Upper lobe of right lung (tissue), 1 donor: Measurements from ENCODE around the gene USP11. TPM values are rescaled to one million over a fixed set of nuclear protein-coding genes. Genes with fewer than 3 reads are reported as not detected.

ENCODE experiments used
- ATAC-seq: fragments of 200-7000 bp; cut with Tn5 transposase; one replicate; pipeline ENCODE4 v1.9.1; 2020; ENCODE audit warnings: mild to moderate bottlenecking, moderate library complexity
- DNase-seq: peaks from one replicate; pipeline ENCODE4 v3.0.0-alpha.2; 2020
- H3K27ac ChIP-seq: fragments of 200-600 bp; one replicate; pipeline ENCODE4 v1.8.0; 2022
- H3K27me3 ChIP-seq: fragments of 200-600 bp; one replicate; pipeline ENCODE4 v1.8.0; 2022; ENCODE audit warnings: mild to moderate bottlenecking
- H3K36me3 ChIP-seq: fragments of 200-600 bp; one replicate; pipeline ENCODE4 v1.8.0; 2022
- H3K4me1 ChIP-seq: fragments of 200-600 bp; one replicate; pipeline ENCODE4 v1.8.0; 2022
- H3K4me3 ChIP-seq: fragments of 200-600 bp; one replicate; pipeline ENCODE4 v1.8.0; 2022; ENCODE audit warnings: mild to moderate bottlenecking
- H3K9me3 ChIP-seq: fragments of 200-600 bp; one replicate; pipeline ENCODE4 v1.8.0; 2022
- CTCF ChIP-seq: fragments of 200-600 bp; IDR thresholded peaks from one replicate; pipeline ENCODE4 v1.8.0; 2022; ENCODE audit warnings: antibody characterized with exemption
- intact Hi-C: fragments of 100-400 bp; cut with DNase I; formaldehyde crosslinking; loops from one replicate; pipeline ENCODE4 v1.11.0; 2022
- total RNA-seq: library from RNA; stranded (reverse); fragmentation: NEBNext Ultra II Directional; extraction: Animal tissue kit (Norgen Biotek cat#: 25700); gene quantifications from one replicate; pipeline ENCODE4 v1.2.1, GENCODE V29; 2021
- donor health status: DM: no; HTN: yes; CAD: no; lungs with severe emphysema.

The USP11 gene
- total RNA-seq, 1 donor from 2014 or later = 56.0 TPM

- H3K4me1 ChIP-seq = no peaks in the 10 kb centered on the region
- no peak for DNase-seq
- peaks cover 62% of the 10 kb centered on the region for H3K36me3 ChIP-seq
- no peaks in the 10 kb centered on the region for H3K9me3 ChIP-seq
- no peak for ATAC-seq
- H3K27me3 ChIP-seq = no peaks in the 10 kb centered on the region
- H3K4me3 ChIP-seq = no peak overlapping the region
- TF ChIP-seq CTCF = no peak
- no peak overlapping the region for H3K27ac ChIP-seq
- intact Hi-C loops = no loop called here
Observed at GRCh38 chrX:47204970-47205369, 27.8 kb upstream of the USP11 start.

GRCh38 chrX:47206316-47206715, 26.5 kb upstream of the USP11 start:
- Histone ChIP-seq H3K4me1 (no peaks in the 10 kb centered on the region), H3K27me3 (no peaks in the 10 kb centered on the region), H3K36me3 (peaks cover 62% of the 10 kb centered on the region), H3K4me3 (no peak overlapping the region), H3K9me3 (no peaks in the 10 kb centered on the region), H3K27ac (no peak overlapping the region)
- intact Hi-C loops = no loop called here
- ATAC-seq (no peak), DNase-seq (no peak)
- no peak for TF ChIP-seq CTCF

- DNase-seq = no peak
- Histone ChIP-seq H3K4me3 (no peak overlapping the region), H3K9me3 (no peaks in the 10 kb centered on the region), H3K4me1 (no peaks in the 10 kb centered on the region), H3K27me3 (no peaks in the 10 kb centered on the region), H3K27ac (no peak overlapping the region), H3K36me3 (peaks cover 60% of the 10 kb centered on the region)
- intact Hi-C loops = no loop called here
- no peak for ATAC-seq
- no peak for TF ChIP-seq CTCF
Observed at GRCh38 chrX:47208108-47208507, 24.7 kb upstream of the USP11 start.

DNA sequence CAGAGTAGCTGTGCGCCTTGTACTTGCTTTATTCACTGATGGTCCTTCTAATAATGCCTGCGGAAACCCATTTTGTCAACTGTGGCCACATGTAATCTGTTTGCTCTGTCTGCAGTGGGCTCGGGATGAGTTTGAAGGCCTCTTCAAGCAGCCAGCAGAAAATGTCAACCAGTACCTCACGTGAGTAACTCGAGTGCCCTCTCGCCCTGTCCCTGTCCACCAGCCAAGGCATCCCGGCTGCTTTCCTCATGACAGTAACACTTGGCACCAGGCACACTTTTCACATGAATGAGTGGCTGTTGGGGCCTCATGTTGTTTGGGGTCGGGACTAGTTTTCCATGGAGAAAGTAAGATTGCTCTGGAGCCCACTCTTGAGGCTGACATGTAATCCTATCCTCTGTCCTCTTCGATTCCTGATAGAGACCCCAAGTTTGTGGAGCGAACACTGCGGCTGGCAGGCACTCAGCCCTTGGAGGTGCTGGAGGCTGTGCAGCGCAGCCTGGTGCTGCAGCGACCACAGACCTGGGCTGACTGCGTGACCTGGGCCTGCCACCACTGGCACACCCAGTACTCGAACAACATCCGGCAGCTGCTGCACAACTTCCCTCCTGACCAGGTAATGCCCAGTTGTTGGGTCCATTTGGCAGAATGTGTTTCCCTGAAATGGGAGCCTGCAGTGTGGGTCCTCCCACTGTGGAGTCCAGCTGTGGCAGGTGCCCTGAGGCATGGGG, 23.1 kb upstream of the USP11 start:
- intact Hi-C loops = no loop called here
- no peaks in the 10 kb centered on the region for H3K9me3 ChIP-seq
- H3K36me3 ChIP-seq = peaks cover 61% of the 10 kb centered on the region
- H3K4me3 ChIP-seq = no peak overlapping the region
- no peak for DNase-seq
- H3K27me3 ChIP-seq = no peaks in the 10 kb centered on the region
- H3K4me1 ChIP-seq = no peaks in the 10 kb centered on the region
- no peak overlapping the region for H3K27ac ChIP-seq
- ATAC-seq = no peak
- no peak for TF ChIP-seq CTCF

DNA sequence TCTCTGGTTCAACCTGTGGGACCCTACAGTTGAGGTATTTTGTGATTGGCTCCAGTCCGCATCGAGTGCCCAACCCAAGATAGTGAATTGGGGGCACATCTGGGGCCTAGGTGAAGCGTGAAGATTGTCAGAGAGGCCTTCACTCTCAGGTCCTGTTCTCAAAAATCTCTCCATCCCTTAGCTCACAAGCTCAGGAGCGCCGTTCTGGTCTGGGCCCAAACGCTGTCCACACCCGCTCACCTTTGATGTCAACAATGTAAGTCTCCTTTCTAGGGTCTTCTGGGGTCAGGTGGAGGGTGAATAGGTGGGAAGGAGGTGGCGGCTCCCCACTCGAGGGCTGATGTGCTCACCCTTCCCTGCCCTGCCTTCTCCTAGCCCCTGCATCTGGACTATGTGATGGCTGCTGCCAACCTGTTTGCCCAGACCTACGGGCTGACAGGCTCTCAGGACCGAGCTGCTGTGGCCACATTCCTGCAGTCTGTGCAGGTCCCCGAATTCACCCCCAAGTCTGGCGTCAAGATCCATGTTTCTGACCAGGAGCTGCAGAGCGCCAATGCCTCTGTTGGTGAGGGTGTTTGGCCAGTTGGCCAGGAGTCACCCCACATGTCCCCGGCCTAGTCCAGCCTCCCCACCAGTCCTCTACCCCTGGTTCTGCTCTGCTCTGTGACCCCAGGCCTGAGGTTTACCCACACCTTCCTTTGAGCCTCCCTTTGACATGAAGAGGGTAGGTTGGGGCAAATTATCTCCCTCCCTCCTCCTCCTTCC, 22.0 kb upstream of the USP11 start:
- Histone ChIP-seq H3K27me3 (no peaks in the 10 kb centered on the region), H3K4me3 (no peak overlapping the region), H3K9me3 (no peaks in the 10 kb centered on the region), H3K36me3 (peaks cover 70% of the 10 kb centered on the region), H3K27ac (no peak overlapping the region), H3K4me1 (no peaks in the 10 kb centered on the region)
- ATAC-seq = no peak
- DNase-seq = no peak
- no peak for TF ChIP-seq CTCF
- intact Hi-C loops = no loop called here
